ENCODE results near the gene SNX30. TPM values are rescaled to one million over a fixed set of nuclear protein-coding genes. Genes with fewer than 3 reads are reported as not detected.

The SNX30 gene
- total and polyA plus RNA-seq, 2 experiments from 2014 or later, result 6.4 to 29.1 TPM

DNA sequence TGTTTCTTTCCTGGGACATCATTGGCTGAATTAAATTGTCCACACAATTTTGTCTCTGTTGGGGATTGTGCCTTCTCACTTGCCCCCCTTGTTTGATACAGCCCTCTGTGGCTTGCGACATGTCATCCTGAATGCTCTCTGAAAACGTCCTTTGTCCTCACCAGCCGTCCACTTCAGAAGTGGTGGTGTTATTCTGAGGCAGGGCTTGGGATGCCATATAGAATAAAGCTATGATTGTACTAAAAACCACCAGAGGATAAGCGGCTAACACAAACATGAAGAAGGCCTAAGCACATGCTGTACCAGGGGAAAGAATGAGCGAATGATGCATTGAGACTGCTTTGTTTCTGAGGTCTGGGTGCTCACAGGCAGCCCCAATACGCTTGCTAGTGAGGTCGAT lies 3.5 kb upstream of the SNX30 start:
- 94% methylated on average over 7 of the region's 7 CpGs for WGBS (ENCODE audit: low lambda C conversion rate, missing lambda C conversion rate)
- no peak overlapping the region for H3K4me3 ChIP-seq
- H3K4me2 ChIP-seq, result no peak overlapping the region
- H3K27ac ChIP-seq, result no peak overlapping the region
- H4K20me1 ChIP-seq (ENCODE audit: insufficient read depth, poor library complexity, severe bottlenecking), result no peaks in the 10 kb centered on the region
- no peaks in the 10 kb centered on the region for H3K9me3 ChIP-seq (ENCODE audit: low read depth)
- peaks cover 11% of the 10 kb centered on the region for H3K4me1 ChIP-seq (ENCODE audit: insufficient read depth)
- H2AFZ ChIP-seq, result no peak overlapping the region
- H3K9me2 ChIP-seq (replicated peaks; ENCODE audit: insufficient read depth), result no peaks in the 10 kb centered on the region
- H3K36me3 ChIP-seq (replicated peaks; ENCODE audit: insufficient read depth, low read depth), result no peaks in the 10 kb centered on the region
- no peaks in the 10 kb centered on the region for H3K27me3 ChIP-seq
- DNase-seq (ENCODE audit: low spot score), result no peak
- no peak for TF ChIP-seq EZH2phosphoT487 (IDR thresholded peaks at IDR 0.05; ENCODE audit: low read depth, severe bottlenecking, unreplicated experiment)
- no peak for TF ChIP-seq EZH2 (IDR thresholded peaks at IDR 0.05; ENCODE audit: borderline replicate concordance)
- TF ChIP-seq CTCF (IDR thresholded peaks at IDR 0.05; ENCODE audit: poor library complexity), result no peak
- H3K79me2 ChIP-seq, result peaks cover 14% of the 10 kb centered on the region

DNA sequence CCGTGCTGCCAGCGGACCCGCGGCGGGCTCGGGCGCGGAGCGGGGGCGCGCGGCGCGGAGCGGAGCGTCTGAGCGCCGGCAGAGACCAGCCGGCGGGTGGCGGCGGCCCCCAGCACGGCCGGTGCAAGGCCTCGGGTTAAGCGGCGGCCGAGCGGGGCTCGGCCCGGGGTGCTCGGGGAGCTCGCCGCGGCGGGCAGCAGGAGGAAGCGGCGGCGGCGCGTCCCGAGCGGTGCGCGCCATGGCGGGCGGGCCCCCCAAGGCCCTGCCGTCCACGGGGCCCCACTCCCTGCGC lies 150 bp downstream of the SNX30 start:
- Histone ChIP-seq H3K36me3 (replicated peaks; ENCODE audit: insufficient read depth, low read depth) (no peaks in the 10 kb centered on the region), H2AFZ (peak overlapping the region; percentile 77), H3K9me3 (ENCODE audit: low read depth) (no peaks in the 10 kb centered on the region), H3K9me2 (replicated peaks; ENCODE audit: insufficient read depth) (no peaks in the 10 kb centered on the region), H3K27ac (peak overlapping the region; percentile 83), H4K20me1 (ENCODE audit: insufficient read depth, poor library complexity, severe bottlenecking) (no peaks in the 10 kb centered on the region), H3K4me2 (peak overlapping the region; percentile 91), H3K27me3 (no peaks in the 10 kb centered on the region), H3K79me2 (peaks cover 50% of the 10 kb centered on the region), H3K4me3 (peak overlapping the region; percentile 86), H3K4me1 (ENCODE audit: insufficient read depth) (peaks cover 38% of the 10 kb centered on the region)
- WGBS (ENCODE audit: low lambda C conversion rate, missing lambda C conversion rate), result 0% methylated on average over 24 of the region's 50 CpGs
- DNase-seq (ENCODE audit: low spot score), result no peak
- TF ChIP-seq EZH2phosphoT487 (IDR thresholded peaks at IDR 0.05; ENCODE audit: low read depth, severe bottlenecking, unreplicated experiment) (no peak), EZH2 (IDR thresholded peaks at IDR 0.05; ENCODE audit: borderline replicate concordance) (no peak), CTCF (IDR thresholded peaks at IDR 0.05; ENCODE audit: poor library complexity) (no peak)

- Histone ChIP-seq H3K4me1 (ENCODE audit: insufficient read depth) (peaks cover 43% of the 10 kb centered on the region), H3K9me3 (ENCODE audit: low read depth) (no peaks in the 10 kb centered on the region), H3K79me2 (peaks cover 55% of the 10 kb centered on the region), H3K4me2 (peak overlapping the region; percentile 91), H3K27me3 (no peaks in the 10 kb centered on the region), H4K20me1 (ENCODE audit: insufficient read depth, poor library complexity, severe bottlenecking) (no peaks in the 10 kb centered on the region), H3K36me3 (replicated peaks; ENCODE audit: insufficient read depth, low read depth) (no peaks in the 10 kb centered on the region), H3K27ac (peak overlapping the region; percentile 83), H3K4me3 (peak overlapping the region; percentile 86), H2AFZ (peak overlapping the region; percentile 77), H3K9me2 (replicated peaks; ENCODE audit: insufficient read depth) (no peaks in the 10 kb centered on the region)
- peak; percentile 75 for DNase-seq (ENCODE audit: low spot score)
- WGBS (ENCODE audit: low lambda C conversion rate, missing lambda C conversion rate), result under 1% methylated on average over 34 of the region's 49 CpGs
- TF ChIP-seq EZH2 (IDR thresholded peaks at IDR 0.05; ENCODE audit: borderline replicate concordance), result no peak
- no peak for TF ChIP-seq EZH2phosphoT487 (IDR thresholded peaks at IDR 0.05; ENCODE audit: low read depth, severe bottlenecking, unreplicated experiment)
- TF ChIP-seq CTCF (IDR thresholded peaks at IDR 0.05; ENCODE audit: poor library complexity), result no peak
These were observed 666 bp downstream of the SNX30 start for GRCh38 chr9:112751056-112751795.

Measured in hepatocyte (in vitro differentiated cells).